ENCODE measurements around the gene ARHGAP18. TPM values are rescaled to one million over a fixed set of nuclear protein-coding genes. Genes with fewer than 3 reads are reported as not detected.

ARHGAP18 gene
- total RNA-seq, 1 experiment from 2014 or later, result 1.6 TPM

DNA sequence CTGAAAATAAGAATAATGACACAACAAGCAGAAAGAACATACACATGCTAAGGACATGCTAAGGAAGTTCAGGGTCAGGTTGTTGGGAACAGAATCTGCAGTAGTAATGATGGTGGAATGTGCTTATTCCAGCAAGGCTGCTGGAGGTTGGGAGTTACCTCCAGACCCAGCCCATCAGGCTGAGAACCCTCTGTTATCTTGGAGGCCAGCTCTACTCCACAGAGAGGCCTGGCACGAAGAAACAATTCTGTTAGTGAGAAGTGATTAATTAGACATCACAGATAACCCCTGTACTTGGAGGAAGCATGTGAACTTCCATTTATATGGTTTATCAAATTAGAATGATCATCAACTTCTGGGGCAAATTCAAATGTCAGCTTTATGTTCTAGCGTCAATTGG, 22.1 kb upstream of the ARHGAP18 start:
- Histone ChIP-seq H3K4me3 (ENCODE audit: low read length) (no peak overlapping the region), H3K27ac (ENCODE audit: low read length) (no peak overlapping the region), H3K9me2 (replicated peaks; ENCODE audit: insufficient read depth, low read length) (no peaks in the 10 kb centered on the region), H4K20me1 (ENCODE audit: insufficient read depth, low read depth, low read length) (no peaks in the 10 kb centered on the region), H3K79me2 (ENCODE audit: low read length) (no peaks in the 10 kb centered on the region), H3K4me2 (ENCODE audit: low read depth, low read length, poor library complexity, severe bottlenecking) (no peak overlapping the region), H3K27me3 (ENCODE audit: low read length) (no peaks in the 10 kb centered on the region), H3K4me1 (ENCODE audit: low read length) (no peaks in the 10 kb centered on the region), H3K9ac (ENCODE audit: low read length) (no peak overlapping the region), H2AFZ (ENCODE audit: low read length) (no peak overlapping the region), H3K9me3 (ENCODE audit: low read length) (no peaks in the 10 kb centered on the region), H3K36me3 (ENCODE audit: insufficient read depth, low read length) (no peaks in the 10 kb centered on the region)
- no peak for DNase-seq

DNA sequence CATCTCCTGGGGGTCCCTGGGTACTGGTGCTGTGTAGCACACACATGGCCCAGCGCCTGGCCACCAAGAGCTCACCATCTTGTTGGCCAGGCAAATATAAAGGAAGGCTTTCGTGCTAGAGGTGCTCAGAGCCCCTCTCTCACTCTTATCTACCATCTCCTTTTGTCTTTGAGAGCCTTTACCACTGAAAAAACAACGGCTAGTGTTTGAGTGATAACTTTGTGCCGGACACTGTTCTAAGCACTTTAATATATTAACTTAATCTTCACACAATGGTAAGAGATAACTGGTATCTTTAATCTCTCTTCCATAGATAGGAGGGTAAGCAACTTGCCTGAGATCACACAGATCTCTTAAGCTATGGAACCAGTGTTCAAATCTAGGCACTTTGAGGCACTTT, 21.5 kb upstream of the ARHGAP18 start:
- no peak overlapping the region for H3K9ac ChIP-seq (ENCODE audit: low read length)
- no peak overlapping the region for H2AFZ ChIP-seq (ENCODE audit: low read length)
- H3K4me2 ChIP-seq (ENCODE audit: low read depth, low read length, poor library complexity, severe bottlenecking), result no peak overlapping the region
- H3K27ac ChIP-seq (ENCODE audit: low read length), result no peak overlapping the region
- H3K79me2 ChIP-seq (ENCODE audit: low read length), result no peaks in the 10 kb centered on the region
- H3K4me1 ChIP-seq (ENCODE audit: low read length), result no peaks in the 10 kb centered on the region
- H4K20me1 ChIP-seq (ENCODE audit: insufficient read depth, low read depth, low read length), result no peaks in the 10 kb centered on the region
- DNase-seq, result no peak
- H3K27me3 ChIP-seq (ENCODE audit: low read length), result no peaks in the 10 kb centered on the region
- no peaks in the 10 kb centered on the region for H3K9me3 ChIP-seq (ENCODE audit: low read length)
- no peaks in the 10 kb centered on the region for H3K9me2 ChIP-seq (replicated peaks; ENCODE audit: insufficient read depth, low read length)
- H3K36me3 ChIP-seq (ENCODE audit: insufficient read depth, low read length), result no peaks in the 10 kb centered on the region
- H3K4me3 ChIP-seq (ENCODE audit: low read length), result no peak overlapping the region

DNA sequence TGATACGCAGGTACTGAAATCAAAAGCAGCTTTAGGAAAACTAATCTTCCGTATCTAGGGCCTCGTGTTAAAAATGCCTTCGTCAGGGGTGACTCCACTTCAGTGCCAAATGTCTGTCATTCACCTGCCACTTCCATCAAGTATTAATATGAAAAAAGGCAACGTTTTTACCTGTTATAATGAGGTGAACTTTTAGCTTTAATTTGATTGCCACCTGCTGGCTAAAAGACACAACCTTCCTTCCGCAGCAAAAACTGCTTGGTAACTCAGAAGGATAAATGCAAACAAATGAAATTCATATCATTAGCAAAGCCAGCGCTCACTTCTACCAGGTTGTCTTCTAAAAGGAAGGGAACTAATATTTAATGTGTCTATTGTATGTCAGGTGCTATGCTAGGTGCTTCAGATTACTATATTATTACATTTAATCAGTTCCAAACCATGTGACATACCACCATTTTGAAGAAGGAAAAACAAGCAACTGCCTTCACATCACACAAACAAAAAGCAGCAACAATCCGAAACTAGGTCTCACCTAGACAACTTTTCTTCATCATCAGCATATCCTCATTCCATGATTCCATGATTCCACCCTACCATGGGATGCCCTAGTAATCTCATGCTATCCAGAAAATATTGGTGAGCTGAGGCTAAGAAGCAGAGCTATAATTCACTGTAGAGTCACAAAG, 20.6 kb upstream of the ARHGAP18 start:
- Histone ChIP-seq H3K36me3 (ENCODE audit: insufficient read depth, low read length) (no peaks in the 10 kb centered on the region), H2AFZ (ENCODE audit: low read length) (peak overlapping the region; percentile 73; the same call in 1 of the 2 replicates), H3K79me2 (ENCODE audit: low read length) (no peaks in the 10 kb centered on the region), H3K4me1 (ENCODE audit: low read length) (no peaks in the 10 kb centered on the region), H3K27me3 (ENCODE audit: low read length) (no peaks in the 10 kb centered on the region), H3K4me3 (ENCODE audit: low read length) (no peak overlapping the region), H3K9ac (ENCODE audit: low read length) (no peak overlapping the region), H3K4me2 (ENCODE audit: low read depth, low read length, poor library complexity, severe bottlenecking) (no peak overlapping the region), H3K9me2 (replicated peaks; ENCODE audit: insufficient read depth, low read length) (no peaks in the 10 kb centered on the region), H4K20me1 (ENCODE audit: insufficient read depth, low read depth, low read length) (no peaks in the 10 kb centered on the region), H3K9me3 (ENCODE audit: low read length) (no peaks in the 10 kb centered on the region), H3K27ac (ENCODE audit: low read length) (no peak overlapping the region)
- peak; percentile 75 for DNase-seq

DNA sequence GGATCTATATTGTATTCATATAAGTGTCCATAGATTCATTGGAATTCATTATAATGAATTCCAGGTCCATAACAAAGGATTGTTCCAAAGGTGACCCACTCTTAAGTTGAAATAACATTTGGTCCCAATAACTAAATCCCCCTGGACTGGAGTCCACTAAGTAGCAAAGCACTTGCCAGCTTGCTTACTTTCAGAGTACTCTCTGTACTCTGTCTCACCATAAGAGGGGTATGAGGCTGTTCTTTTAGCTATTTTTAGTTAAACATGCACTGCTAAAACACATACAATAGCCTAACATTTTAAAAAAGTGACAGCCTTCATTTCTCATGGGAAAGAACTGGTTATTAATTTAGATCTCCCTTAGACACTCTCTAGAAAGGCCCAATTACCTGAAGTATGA, 16.7 kb upstream of the ARHGAP18 start:
- H3K4me3 ChIP-seq (ENCODE audit: low read length), result no peak overlapping the region
- H3K79me2 ChIP-seq (ENCODE audit: low read length), result no peaks in the 10 kb centered on the region
- H3K27ac ChIP-seq (ENCODE audit: low read length), result no peak overlapping the region
- no peaks in the 10 kb centered on the region for H3K27me3 ChIP-seq (ENCODE audit: low read length)
- no peak overlapping the region for H3K9ac ChIP-seq (ENCODE audit: low read length)
- H3K9me3 ChIP-seq (ENCODE audit: low read length), result no peaks in the 10 kb centered on the region
- H4K20me1 ChIP-seq (ENCODE audit: insufficient read depth, low read depth, low read length), result no peaks in the 10 kb centered on the region
- H2AFZ ChIP-seq (ENCODE audit: low read length), result no peak overlapping the region
- H3K9me2 ChIP-seq (replicated peaks; ENCODE audit: insufficient read depth, low read length), result no peaks in the 10 kb centered on the region
- no peak for DNase-seq
- no peaks in the 10 kb centered on the region for H3K36me3 ChIP-seq (ENCODE audit: insufficient read depth, low read length)
- H3K4me1 ChIP-seq (ENCODE audit: low read length), result no peaks in the 10 kb centered on the region
- no peak overlapping the region for H3K4me2 ChIP-seq (ENCODE audit: low read depth, low read length, poor library complexity, severe bottlenecking)

DNA sequence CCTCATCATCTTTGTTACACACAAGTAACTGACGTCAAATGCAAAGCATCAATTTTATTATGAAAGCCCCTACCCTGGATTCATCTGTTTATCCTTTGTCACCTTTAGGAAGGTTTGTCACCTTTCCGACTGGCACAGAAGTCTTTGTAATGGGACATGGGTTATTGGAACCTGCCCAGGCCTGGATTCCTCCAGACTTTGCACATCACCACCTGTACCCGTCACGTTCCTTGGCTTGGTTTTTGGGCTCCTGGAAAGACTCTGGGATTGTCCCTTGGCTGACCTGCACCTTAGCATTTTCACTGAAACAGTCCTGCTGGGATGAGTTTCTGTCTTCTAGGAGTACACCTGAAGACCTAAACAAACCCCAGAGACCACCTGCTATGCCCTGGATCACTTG, 15.4 kb upstream of the ARHGAP18 start:
- no peaks in the 10 kb centered on the region for H4K20me1 ChIP-seq (ENCODE audit: insufficient read depth, low read depth, low read length)
- H3K4me3 ChIP-seq (ENCODE audit: low read length), result no peak overlapping the region
- H3K9me2 ChIP-seq (replicated peaks; ENCODE audit: insufficient read depth, low read length), result no peaks in the 10 kb centered on the region
- H3K36me3 ChIP-seq (ENCODE audit: insufficient read depth, low read length), result no peaks in the 10 kb centered on the region
- H3K9me3 ChIP-seq (ENCODE audit: low read length), result no peaks in the 10 kb centered on the region
- no peak overlapping the region for H3K4me2 ChIP-seq (ENCODE audit: low read depth, low read length, poor library complexity, severe bottlenecking)
- H2AFZ ChIP-seq (ENCODE audit: low read length), result no peak overlapping the region
- H3K9ac ChIP-seq (ENCODE audit: low read length), result no peak overlapping the region
- H3K4me1 ChIP-seq (ENCODE audit: low read length), result no peaks in the 10 kb centered on the region
- no peaks in the 10 kb centered on the region for H3K79me2 ChIP-seq (ENCODE audit: low read length)
- no peaks in the 10 kb centered on the region for H3K27me3 ChIP-seq (ENCODE audit: low read length)
- H3K27ac ChIP-seq (ENCODE audit: low read length), result no peak overlapping the region
- no peak for DNase-seq

DNA sequence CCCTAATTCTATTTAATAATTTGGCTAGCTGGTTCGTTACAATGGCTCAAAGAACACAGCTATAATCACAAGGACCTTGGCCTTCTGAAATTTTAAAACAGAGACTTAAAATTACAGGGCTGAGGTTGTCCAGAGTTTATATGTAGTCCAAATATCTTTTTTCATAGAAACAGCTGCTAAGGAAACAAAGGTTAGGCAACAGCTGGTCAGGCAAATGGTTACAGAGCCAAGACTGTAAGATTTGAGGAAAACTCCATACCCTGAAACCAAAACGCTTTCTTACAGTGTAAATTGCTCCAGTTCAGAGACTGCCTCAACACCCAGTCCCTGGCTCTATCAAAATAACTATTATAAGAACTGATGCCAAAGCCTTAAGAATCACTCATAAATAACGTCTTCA, 9.7 kb upstream of the ARHGAP18 start:
- DNase-seq, result no peak
- no peak overlapping the region for H3K4me2 ChIP-seq (ENCODE audit: low read depth, low read length, poor library complexity, severe bottlenecking)
- no peak overlapping the region for H3K27ac ChIP-seq (ENCODE audit: low read length)
- no peak overlapping the region for H3K9ac ChIP-seq (ENCODE audit: low read length)
- no peaks in the 10 kb centered on the region for H3K4me1 ChIP-seq (ENCODE audit: low read length)
- H3K79me2 ChIP-seq (ENCODE audit: low read length), result no peaks in the 10 kb centered on the region
- H4K20me1 ChIP-seq (ENCODE audit: insufficient read depth, low read depth, low read length), result no peaks in the 10 kb centered on the region
- H3K27me3 ChIP-seq (ENCODE audit: low read length), result no peaks in the 10 kb centered on the region
- H3K36me3 ChIP-seq (ENCODE audit: insufficient read depth, low read length), result no peaks in the 10 kb centered on the region
- no peaks in the 10 kb centered on the region for H3K9me2 ChIP-seq (replicated peaks; ENCODE audit: insufficient read depth, low read length)
- no peak overlapping the region for H2AFZ ChIP-seq (ENCODE audit: low read length)
- no peaks in the 10 kb centered on the region for H3K9me3 ChIP-seq (ENCODE audit: low read length)
- H3K4me3 ChIP-seq (ENCODE audit: low read length), result no peak overlapping the region

DNA sequence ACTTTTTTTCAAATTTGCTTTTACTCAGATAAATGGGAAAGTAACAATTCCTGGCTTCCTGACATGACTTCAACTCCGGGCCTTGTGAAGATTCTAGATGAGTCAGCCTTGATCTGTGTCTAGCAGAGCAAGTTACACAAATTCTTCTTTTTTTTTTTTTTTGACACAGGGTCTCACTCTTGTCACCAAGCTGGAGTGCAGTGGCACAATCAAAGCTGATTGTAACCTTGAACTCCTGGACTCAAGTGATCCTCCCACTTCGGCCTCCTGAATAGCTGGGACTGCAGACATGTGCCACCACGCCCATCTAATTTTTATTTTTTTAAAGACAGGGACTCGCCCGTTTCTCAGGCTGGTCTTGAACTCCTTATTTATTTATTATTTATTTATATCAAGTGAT, 7.3 kb upstream of the ARHGAP18 start:
- H3K4me1 ChIP-seq (ENCODE audit: low read length), result peaks cover 8% of the 10 kb centered on the region
- no peaks in the 10 kb centered on the region for H3K9me3 ChIP-seq (ENCODE audit: low read length)
- no peak overlapping the region for H3K9ac ChIP-seq (ENCODE audit: low read length)
- DNase-seq, result no peak
- no peak overlapping the region for H3K27ac ChIP-seq (ENCODE audit: low read length)
- H4K20me1 ChIP-seq (ENCODE audit: insufficient read depth, low read depth, low read length), result no peaks in the 10 kb centered on the region
- H2AFZ ChIP-seq (ENCODE audit: low read length), result no peak overlapping the region
- no peaks in the 10 kb centered on the region for H3K9me2 ChIP-seq (replicated peaks; ENCODE audit: insufficient read depth, low read length)
- no peak overlapping the region for H3K4me2 ChIP-seq (ENCODE audit: low read depth, low read length, poor library complexity, severe bottlenecking)
- H3K27me3 ChIP-seq (ENCODE audit: low read length), result no peaks in the 10 kb centered on the region
- H3K4me3 ChIP-seq (ENCODE audit: low read length), result no peak overlapping the region
- H3K79me2 ChIP-seq (ENCODE audit: low read length), result no peaks in the 10 kb centered on the region
- H3K36me3 ChIP-seq (ENCODE audit: insufficient read depth, low read length), result no peaks in the 10 kb centered on the region

DNA sequence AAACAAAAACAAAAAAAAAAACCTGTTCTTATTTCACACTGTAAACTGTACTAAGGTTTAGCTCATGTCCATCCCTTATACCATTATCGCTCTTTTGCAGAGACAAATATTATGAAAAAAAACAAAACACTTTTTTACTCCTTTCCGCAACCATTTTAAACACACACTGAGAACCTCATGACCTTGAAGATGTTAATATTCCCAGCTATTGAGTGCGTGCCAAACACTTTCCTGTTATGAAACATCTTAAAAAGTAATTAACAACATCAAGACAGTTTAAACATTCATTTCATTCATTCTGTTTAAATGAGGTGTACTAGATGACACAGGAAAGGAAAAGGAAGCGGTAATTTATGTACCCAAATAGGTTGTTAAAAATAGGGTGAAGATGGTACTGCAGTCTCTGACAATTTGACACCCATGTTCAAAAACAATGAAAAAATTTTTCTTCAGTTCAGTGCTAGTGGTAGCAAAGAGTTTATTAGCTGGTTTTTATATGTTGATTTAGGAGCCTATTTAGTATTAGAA, 3.9 kb upstream of the ARHGAP18 start:
- Histone ChIP-seq H3K79me2 (ENCODE audit: low read length) (no peaks in the 10 kb centered on the region), H3K36me3 (ENCODE audit: insufficient read depth, low read length) (no peaks in the 10 kb centered on the region), H3K27me3 (ENCODE audit: low read length) (no peaks in the 10 kb centered on the region), H3K9ac (ENCODE audit: low read length) (no peak overlapping the region), H2AFZ (ENCODE audit: low read length) (no peak overlapping the region), H3K4me2 (ENCODE audit: low read depth, low read length, poor library complexity, severe bottlenecking) (no peak overlapping the region), H3K4me3 (ENCODE audit: low read length) (no peak overlapping the region), H4K20me1 (ENCODE audit: insufficient read depth, low read depth, low read length) (no peaks in the 10 kb centered on the region), H3K9me2 (replicated peaks; ENCODE audit: insufficient read depth, low read length) (no peaks in the 10 kb centered on the region), H3K27ac (ENCODE audit: low read length) (no peak overlapping the region), H3K9me3 (ENCODE audit: low read length) (no peaks in the 10 kb centered on the region), H3K4me1 (ENCODE audit: low read length) (peaks cover 20% of the 10 kb centered on the region)
- DNase-seq, result no peak
